SU-DHL-6 (cell line): ENCODE measurements around the gene NADK2.
"Not testable (repeated sequence)": the region's sequence is repeated elsewhere in the genome, so short reads cannot be mapped to it uniquely, and the experiment has no call there.

Source experiments
- H2AFZ ChIP-seq: fragments of 200-600 bp; sonication (generic); 2 replicates; pipeline ENCODE4 v1.6.1; 2014; ENCODE audit warnings: low read depth, mild to moderate bottlenecking, moderate library complexity, mixed read lengths, antibody characterized with exemption, low read length; ENCODE audit not compliant: severe bottlenecking
- H3F3A ChIP-seq: fragments of 200-600 bp; shearing (Covaris generic); 2 replicates; pipeline ENCODE4 v1.6.0; 2016; ENCODE audit warnings: antibody characterized with exemption, mild to moderate bottlenecking; ENCODE audit not compliant: insufficient read depth
- H3K27ac ChIP-seq: fragments of 200-600 bp; sonication (generic); 2 replicates; pipeline ENCODE4 v1.5.1; 2016; ENCODE audit warnings: low read depth, mild to moderate bottlenecking, low read length, moderate library complexity, mixed read lengths
- H3K27me3 ChIP-seq: fragments of 200-600 bp; sonication (generic), shearing (Covaris generic); 2 replicates; pipeline ENCODE4 v1.6.0; 2014; ENCODE audit warnings: mild to moderate bottlenecking, low read length
- H3K36me3 ChIP-seq: fragments of 200-600 bp; sonication (generic); 2 replicates; pipeline ENCODE4 v1.6.1; 2014; ENCODE audit warnings: mild to moderate bottlenecking, low read length, mixed read lengths
- H3K4me2 ChIP-seq: fragments of 300-600, 200-600 bp; shearing (Covaris generic), sonication (generic); 2 replicates; pipeline ENCODE4 v1.6.0; 2014; ENCODE audit warnings: low read length, low read depth, mild to moderate bottlenecking; ENCODE audit not compliant: poor library complexity, severe bottlenecking
- H3K4me3 ChIP-seq: fragments of 200-600 bp; sonication (generic); 2 replicates; pipeline ENCODE4 v1.5.1; 2014; ENCODE audit warnings: antibody characterized with exemption, low read length, mild to moderate bottlenecking, mixed read lengths; ENCODE audit not compliant: insufficient read depth, poor library complexity, severe bottlenecking
- H3K79me2 ChIP-seq: fragments of 200-600 bp; sonication (generic); 2 replicates; pipeline ENCODE4 v1.6.1; 2014; ENCODE audit warnings: mild to moderate bottlenecking, low read length, moderate library complexity; ENCODE audit not compliant: insufficient read depth
- H3K9ac ChIP-seq: fragments of 200-600 bp; sonication (generic); 2 replicates; pipeline ENCODE4 v1.7.0; 2014; ENCODE audit warnings: mild to moderate bottlenecking, low read length
- H3K9me2 ChIP-seq: fragments of 200-600 bp; sonication (generic); replicated peaks from 2 replicates; pipeline ENCODE4 v1.6.1; 2014; ENCODE audit warnings: low read length; ENCODE audit not compliant: insufficient read depth
- H3K9me3 ChIP-seq: fragments of 200-600 bp; sonication (generic); 2 replicates; pipeline ENCODE4 v1.6.1; 2014; ENCODE audit warnings: low read length, mixed read lengths; ENCODE audit not compliant: insufficient read depth
- H4K20me1 ChIP-seq: fragments of 200-600 bp; sonication (generic); 2 replicates; pipeline ENCODE4 v1.6.1; 2014; ENCODE audit warnings: low read depth, mild to moderate bottlenecking, antibody characterized with exemption, low read length, moderate library complexity, mixed read lengths
- CTCF ChIP-seq: fragments of 200-600 bp; sonication (generic); IDR thresholded peaks from one replicate; pipeline ENCODE4 v1.5.1; 2017; ENCODE audit warnings: antibody characterized with exemption, mild to moderate bottlenecking, low read length, moderate library complexity; ENCODE audit not compliant: insufficient read depth, poor library complexity, severe bottlenecking
- EZH2phosphoT487 ChIP-seq: fragments of 200-600 bp; sonication (generic), shearing (Covaris generic); conservative IDR thresholded peaks from 2 replicates; pipeline ENCODE4 v1.6.1; 2018; ENCODE audit warnings: mild to moderate bottlenecking, antibody characterized with exemption, low read length, moderate library complexity, mixed read lengths

Gene NADK2

DNA sequence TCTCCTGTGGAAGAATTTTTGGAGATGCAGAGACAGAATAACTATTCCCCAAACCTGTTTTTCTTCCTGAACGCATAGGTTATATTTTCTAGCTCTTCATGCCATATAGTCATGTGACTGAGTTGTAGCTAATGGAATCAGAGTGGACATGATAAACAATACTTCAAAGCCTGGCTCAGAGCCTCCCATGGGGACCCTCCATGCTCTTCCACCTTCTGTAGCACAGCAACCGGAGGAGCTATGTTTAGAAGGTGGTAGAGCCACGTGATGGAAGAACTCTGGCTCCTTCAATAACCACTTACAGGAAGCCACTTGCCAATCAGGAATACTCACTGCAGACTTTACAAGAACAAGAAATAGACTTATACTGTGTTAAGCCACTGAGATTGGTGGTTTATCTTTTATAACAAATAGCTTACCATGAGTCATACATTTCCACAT is 39.2 kb downstream of the NADK2 start:
- Histone ChIP-seq H3K27ac (no peak overlapping the region), H3K36me3 (no peaks in the 10 kb centered on the region), H3K4me3 (no peak overlapping the region), H3K79me2 (no peaks in the 10 kb centered on the region), H4K20me1 (no peaks in the 10 kb centered on the region), H3K9me2 (no peaks in the 10 kb centered on the region), H2AFZ (no peak overlapping the region), H3F3A (no peaks in the 10 kb centered on the region), H3K9me3 (no peaks in the 10 kb centered on the region), H3K27me3 (no peaks in the 10 kb centered on the region), H3K9ac (no peak overlapping the region), H3K4me2 (no peak overlapping the region)
- TF ChIP-seq CTCF (no peak), EZH2phosphoT487 (no peak)

- H2AFZ ChIP-seq = no peak overlapping the region
- no peaks in the 10 kb centered on the region for H3K9me2 ChIP-seq
- H3K4me3 ChIP-seq = no peak overlapping the region
- no peak overlapping the region for H3K27ac ChIP-seq
- no peak overlapping the region for H3K9ac ChIP-seq
- no peaks in the 10 kb centered on the region for H3K36me3 ChIP-seq
- H3F3A ChIP-seq = no peaks in the 10 kb centered on the region
- no peaks in the 10 kb centered on the region for H3K79me2 ChIP-seq
- TF ChIP-seq EZH2phosphoT487 (no peak), CTCF (no peak)
- no peak overlapping the region for H3K4me2 ChIP-seq
- H3K27me3 ChIP-seq = no peaks in the 10 kb centered on the region
- no peaks in the 10 kb centered on the region for H3K9me3 ChIP-seq
- H4K20me1 ChIP-seq = no peaks in the 10 kb centered on the region
Observed at GRCh38 chr5:36200513-36200912, 41.2 kb downstream of the NADK2 start.

- H3K79me2 ChIP-seq = no peaks in the 10 kb centered on the region
- H3K9ac ChIP-seq = no peak overlapping the region
- no peak overlapping the region for H3K4me3 ChIP-seq
- no peaks in the 10 kb centered on the region; the same call in 1 of the 2 replicates for H3F3A ChIP-seq
- no peaks in the 10 kb centered on the region for H3K9me2 ChIP-seq
- no peak overlapping the region for H3K27ac ChIP-seq
- no peak overlapping the region for H2AFZ ChIP-seq
- H3K9me3 ChIP-seq = no peaks in the 10 kb centered on the region
- H4K20me1 ChIP-seq = no peaks in the 10 kb centered on the region
- TF ChIP-seq EZH2phosphoT487 (no peak), CTCF (no peak)
- H3K4me2 ChIP-seq = no peak overlapping the region
- 0 out of 2 replicates have a peak, but pooled peaks cover 3% of the 10 kb centered on the region for H3K36me3 ChIP-seq
- no peaks in the 10 kb centered on the region for H3K27me3 ChIP-seq
Observed at GRCh38 chr5:36199620-36200019, 42.1 kb downstream of the NADK2 start.

- H4K20me1 ChIP-seq, H3K9me3 ChIP-seq, H3K4me2 ChIP-seq, H3K9ac ChIP-seq, H3K36me3 ChIP-seq, H2AFZ ChIP-seq, H3K27ac ChIP-seq, H3K4me3 ChIP-seq, H3K9me2 ChIP-seq, H3K79me2 ChIP-seq, H3F3A ChIP-seq, H3K27me3 ChIP-seq: not testable (repeated sequence)
Observed at GRCh38 chr5:36198783-36199182, 42.9 kb downstream of the NADK2 start.
